Adipocyte (in vitro differentiated cells): Measurements from ENCODE around the gene PCDHGA11.
"Not testable (repeated sequence)": the region's sequence is repeated elsewhere in the genome, so short reads cannot be mapped to it uniquely, and the experiment has no call there.

Experiments
- DNase-seq: peaks from one replicate; pipeline ENCODE4 v3.0.0-alpha.2; 2015; ENCODE audit warnings: low read depth
- H3K27me3 ChIP-seq: replicated peaks from 2 replicates; pipeline ENCODE4 v1.7.0; 2013; ENCODE audit warnings: mild to moderate bottlenecking, low read length, moderate library complexity; ENCODE audit not compliant: control insufficient read depth, insufficient read depth
- H3K36me3 ChIP-seq: 2 replicates; pipeline ENCODE4 v1.7.0; 2013; ENCODE audit warnings: low read length, mild to moderate bottlenecking, moderate library complexity; ENCODE audit not compliant: control insufficient read depth, insufficient read depth, severe bottlenecking
- H3K4me1 ChIP-seq: 2 replicates; pipeline ENCODE4 v1.7.0; 2013; ENCODE audit warnings: mild to moderate bottlenecking, low read length, moderate library complexity; ENCODE audit not compliant: control insufficient read depth, insufficient read depth
- H3K4me3 ChIP-seq: 2 replicates; pipeline ENCODE4 v1.7.0; 2013; ENCODE audit warnings: mild to moderate bottlenecking, low read length, moderate library complexity
- H3K9ac ChIP-seq: 2 replicates; pipeline ENCODE4 v1.7.0; 2013; ENCODE audit warnings: mild to moderate bottlenecking, low read length, moderate library complexity
- H3K9me3 ChIP-seq: 2 replicates; pipeline ENCODE4 v1.7.0; 2013; ENCODE audit warnings: mild to moderate bottlenecking, low read length, moderate library complexity; ENCODE audit not compliant: control insufficient read depth

Gene PCDHGA11

GRCh38 chr5:141420855-141421488 lies at the start of gene PCDHGA11:
TSS of gene PCDHGA11 (plus strand) at chr5:141421051. CDS start at chr5:141421228, 177 bp downstream.
- Histone ChIP-seq H3K4me1 (no peaks in the 10 kb centered on the region), H3K27me3 (no peaks in the 10 kb centered on the region), H3K4me3 (peak within 1 kb of the TSS; percentile 84), H3K36me3 (no peaks in the 10 kb centered on the region), H3K9me3 (peaks cover 44% of the 10 kb centered on the region), H3K9ac (peak within 1 kb of the TSS; percentile 70)
- DNase-seq: peak; percentile 50

- peaks cover 4% of the 10 kb centered on the region for H3K4me1 ChIP-seq
- no peaks in the 10 kb centered on the region for H3K36me3 ChIP-seq
- DNase-seq: no peak
- H3K9ac ChIP-seq: no peak overlapping the region
- H3K9me3 ChIP-seq: peaks cover 61% of the 10 kb centered on the region
- H3K27me3 ChIP-seq: peaks cover 11% of the 10 kb centered on the region
- peak overlapping the region; percentile 16 for H3K4me3 ChIP-seq
These were observed 49.0 kb upstream of the PCDHGA11 start for GRCh38 chr5:141371572-141372475.

- Histone ChIP-seq H3K4me1 (peaks cover 4% of the 10 kb centered on the region), H3K36me3 (no peaks in the 10 kb centered on the region)
- DNase-seq: peak; percentile 62
These were observed 47.1 kb upstream of the PCDHGA11 start, which contains the start of gene PCDHGA6 for GRCh38 chr5:141373673-141374317. TSS of gene PCDHGA6 (plus strand) at chr5:141373891. CDS start at chr5:141374084, 193 bp downstream.

GRCh38 chr5:141374627-141375026 lies 46.2 kb upstream of the PCDHGA11 start:
- DNase-seq: no peak
- peaks cover 11% of the 10 kb centered on the region for H3K27me3 ChIP-seq
- peaks cover 4% of the 10 kb centered on the region for H3K4me1 ChIP-seq
- peaks cover 59% of the 10 kb centered on the region for H3K9me3 ChIP-seq
- peak overlapping the region; percentile 76 for H3K4me3 ChIP-seq
- H3K9ac ChIP-seq: no peak overlapping the region
- H3K36me3 ChIP-seq: no peaks in the 10 kb centered on the region

More at GRCh38 chr5:141373673-141374317, 47.1 kb upstream of the PCDHGA11 start, which contains the start of gene PCDHGA6:
- Histone ChIP-seq H3K9ac (peak within 1 kb of the TSS; percentile 30), H3K27me3 (peaks cover 11% of the 10 kb centered on the region), H3K4me3 (peak within 1 kb of the TSS; percentile 76), H3K9me3 (peaks cover 57% of the 10 kb centered on the region)

GRCh38 chr5:141375444-141376155 lies 45.3 kb upstream of the PCDHGA11 start:
- Histone ChIP-seq H3K27me3 (peaks cover 11% of the 10 kb centered on the region), H3K9me3 (peaks cover 56% of the 10 kb centered on the region)
- not testable (repeated sequence) for H3K36me3 ChIP-seq, DNase-seq, H3K4me3 ChIP-seq, H3K9ac ChIP-seq, H3K4me1 ChIP-seq

GRCh38 chr5:141382469-141383294 lies 38.2 kb upstream of the PCDHGA11 start, which contains the start of gene PCDHGA7:
TSS of gene PCDHGA7 (plus strand) at chr5:141382742. CDS start at chr5:141382900, 158 bp downstream.
- Histone ChIP-seq H3K36me3 (no peaks in the 10 kb centered on the region), H3K4me1 (no peaks in the 10 kb centered on the region), H3K4me3 (peak within 1 kb of the TSS; percentile 87), H3K9me3 (peaks cover 28% of the 10 kb centered on the region), H3K9ac (peak within 1 kb of the TSS; percentile 84), H3K27me3 (no peaks in the 10 kb centered on the region)
- peak; percentile 61 for DNase-seq

GRCh38 chr5:141383345-141383744 lies 37.5 kb upstream of the PCDHGA11 start:
- DNase-seq: no peak
- Histone ChIP-seq H3K4me3 (peak overlapping the region; percentile 87), H3K9ac (no peak overlapping the region), H3K9me3 (peaks cover 31% of the 10 kb centered on the region), H3K27me3 (no peaks in the 10 kb centered on the region), H3K36me3 (no peaks in the 10 kb centered on the region), H3K4me1 (no peaks in the 10 kb centered on the region)

GRCh38 chr5:141384471-141385267 lies 36.2 kb upstream of the PCDHGA11 start:
- Histone ChIP-seq H3K36me3 (no peaks in the 10 kb centered on the region), H3K4me1 (no peaks in the 10 kb centered on the region), H3K4me3 (no peak overlapping the region), H3K9me3 (peaks cover 39% of the 10 kb centered on the region), H3K9ac (no peak overlapping the region), H3K27me3 (no peaks in the 10 kb centered on the region)
- no peak for DNase-seq

- H3K27me3 ChIP-seq, H3K4me1 ChIP-seq, H3K36me3 ChIP-seq, H3K9ac ChIP-seq: not testable (repeated sequence)
- peaks cover 63% of the 10 kb centered on the region for H3K9me3 ChIP-seq
- H3K4me3 ChIP-seq: peak within 1 kb of the TSS; percentile 69
- peak; percentile 22 for DNase-seq
These were observed 33.1 kb upstream of the PCDHGA11 start, which contains the start of gene PCDHGB4 for GRCh38 chr5:141387557-141388311. TSS of gene PCDHGB4 (plus strand) at chr5:141387698. CDS start at chr5:141387885, 187 bp downstream.
